HG03139 (cell line): ENCODE measurements around the gene NEK9.

Experiments used
- ATAC-seq: cut with Tn5 transposase; IDR thresholded peaks from one replicate; pipeline ENCODE4 v1.9.1; 2021; ENCODE audit not compliant: unreplicated experiment

NEK9 gene

GRCh38 chr14:75113932-75114539, 12.8 kb downstream of the NEK9 start:
- no peak for ATAC-seq

GRCh38 chr14:75109877-75110276, 17.0 kb downstream of the NEK9 start:
- no peak for ATAC-seq

- ATAC-seq, result no peak
Observed at GRCh38 chr14:75107186-75107585, 19.7 kb downstream of the NEK9 start.

- ATAC-seq, result no peak
Observed at GRCh38 chr14:75101491-75101890, 25.4 kb downstream of the NEK9 start.

- no peak for ATAC-seq
Observed at GRCh38 chr14:75098682-75099081, 28.2 kb downstream of the NEK9 start.

GRCh38 chr14:75098212-75098611, 28.6 kb downstream of the NEK9 start:
- ATAC-seq, result no peak

- no peak for ATAC-seq
Observed at GRCh38 chr14:75096959-75097358, 29.9 kb downstream of the NEK9 start.

- ATAC-seq, result no peak
Observed at GRCh38 chr14:75095690-75096089, 31.2 kb downstream of the NEK9 start.

GRCh38 chr14:75094896-75095295, 32.0 kb downstream of the NEK9 start:
- no peak for ATAC-seq

- ATAC-seq, result no peak
Observed at GRCh38 chr14:75092698-75093097, 34.1 kb downstream of the NEK9 start.

- ATAC-seq, result no peak
Observed at GRCh38 chr14:75091251-75091650, 35.6 kb downstream of the NEK9 start.

- no peak for ATAC-seq
Observed at GRCh38 chr14:75090353-75090752, 36.5 kb downstream of the NEK9 start.

GRCh38 chr14:75088566-75089373, 38.1 kb downstream of the NEK9 start:
- ATAC-seq, result no peak

- no peak for ATAC-seq
Observed at GRCh38 chr14:75088153-75088552, 38.7 kb downstream of the NEK9 start.

GRCh38 chr14:75084513-75084912, 42.3 kb downstream of the NEK9 start:
- ATAC-seq, result no peak

GRCh38 chr14:75083271-75083670, 43.6 kb downstream of the NEK9 start:
- no peak for ATAC-seq

- ATAC-seq, result no peak
Observed at GRCh38 chr14:75081660-75082229, 45.1 kb downstream of the NEK9 start.

GRCh38 chr14:75079521-75079920, 47.3 kb downstream of the NEK9 start:
- ATAC-seq, result no peak

GRCh38 chr14:75077794-75078193, 49.1 kb downstream of the NEK9 start:
- ATAC-seq, result no peak

GRCh38 chr14:75070383-75070782, 56.5 kb downstream of the NEK9 start:
- ATAC-seq, result no peak

- no peak for ATAC-seq
Observed at GRCh38 chr14:75069811-75070145, 57.1 kb downstream of the NEK9 start.

- no peak for ATAC-seq
Observed at GRCh38 chr14:75069121-75069810, 57.6 kb downstream of the NEK9 start, which contains the start of gene ZC2HC1C. ZC2HC1C (plus strand) TSS chr14:75069641; CDS start chr14:75070574, 933 bp downstream.
